HCT116 (cell line): ENCODE results near the gene EIF2B2. TPM values are rescaled to one million over a fixed set of nuclear protein-coding genes. Genes with fewer than 3 reads are reported as not detected.

Experiments used
- ATAC-seq: fragments of 200-7000 bp; cut with Tn5 transposase; 2 replicates; pipeline ENCODE4 v1.9.1; 2020; ENCODE audit warnings: mild to moderate bottlenecking, moderate library complexity
- BruUV-seq: library from RNA; stranded (reverse); fragments of 400-500 nt; replicated peaks from 2 replicates; lab custom pipeline; 2021; lab: Mats Ljungman, UMichigan
- CTCF ChIA-PET: fragments of 300-600 bp; sonication (Branson Sonifier 250); formaldehyde crosslinking; loops from one replicate; lab custom pipeline; 2021; ENCODE audit warnings: antibody characterized with exemption; lab: Charles Lee
- POLR2A ChIA-PET: fragments of 300-600, 350-600 bp; sonication (Branson Sonifier 250); formaldehyde crosslinking; loops from one replicate; lab custom pipeline; 2021; ENCODE audit warnings: antibody characterized with exemption; lab: Charles Lee
- RAD21 ChIA-PET, 2 experiments: fragments of 300-600 bp; sonication (Branson Sonifier 250); formaldehyde crosslinking; loops; one replicate each; lab custom pipeline; 2023; ENCODE audit warnings: low total read pairs in 2 of 2; ENCODE audit not compliant: uncharacterized antibody in 2 of 2, unreplicated experiment in 2 of 2, low non-redundant PET in 1 of 2; lab: Charles Lee
- DNase-seq: peaks from one replicate; pipeline ENCODE4 v3.0.0-alpha.2; 2010; ENCODE audit warnings: low read depth, low spot score
- H2AFZ ChIP-seq: fragments of 200-600 bp; shearing (Covaris generic), sonication (generic); 2 replicates; pipeline ENCODE4 v1.6.1; 2017; ENCODE audit warnings: low read depth, mixed run types, mixed read lengths, antibody characterized with exemption, low read length; ENCODE audit not compliant: poor library complexity, severe bottlenecking
- H3K27ac ChIP-seq: 2 replicates; pipeline ENCODE4 v1.5.1; 2012; ENCODE audit warnings: low read depth, low read length
- H3K27me3 ChIP-seq: fragments of 200-600 bp; sonication (generic); 2 replicates; pipeline ENCODE4 v1.6.1; 2016; ENCODE audit warnings: mixed run types, low read length, mixed read lengths; ENCODE audit not compliant: insufficient read depth
- H3K36me3 ChIP-seq, 2 experiments: fragments of 200-500 bp in 1 of 2; fragments of 200-600 bp in 1 of 2; sonication (Bioruptor generic) in 1 of 2; sonication (generic) in 1 of 2; 2 replicates each; pipeline versions ENCODE4 v1.5.1 to v1.6.1; 2014 to 2016; ENCODE audit warnings: low read length in 2 of 2, inconsistent platforms in 1 of 2, mixed read lengths in 1 of 2, mixed run types in 1 of 2; ENCODE audit not compliant: insufficient read depth in 2 of 2, control insufficient read depth in 1 of 2
- H3K4me1 ChIP-seq, 2 experiments: fragments of 200-600 bp in 1 of 2; sonication (generic) in 1 of 2; 2 replicates each; pipeline versions ENCODE4 v1.5.1 to v1.6.1; 2012 to 2017; ENCODE audit warnings: low read length in 2 of 2, inconsistent platforms in 1 of 2, mild to moderate bottlenecking in 1 of 2, mixed read lengths in 1 of 2, mixed run types in 1 of 2, moderate library complexity in 1 of 2; ENCODE audit not compliant: insufficient read depth in 2 of 2, control insufficient read depth in 1 of 2
- H3K4me2 ChIP-seq: fragments of 200-600 bp; sonication (generic); 2 replicates; pipeline ENCODE4 v1.6.1; 2017; ENCODE audit warnings: mixed run types, low read length, mixed read lengths
- H3K4me3 ChIP-seq, 2 experiments: fragments of 200-600 bp in 1 of 2; sonication (generic) in 1 of 2; replicated peaks in 1 of 2; 2 replicates each; pipeline ENCODE4 v1.5.1; 2011 to 2016; ENCODE audit warnings: low read length in 2 of 2, control low read depth in 1 of 2, low read depth in 1 of 2, mild to moderate bottlenecking in 1 of 2, mixed read lengths in 1 of 2, mixed run types in 1 of 2
- H3K79me2 ChIP-seq: fragments of 200-600 bp; sonication (generic); 2 replicates; pipeline ENCODE4 v1.6.1; 2017; ENCODE audit warnings: mild to moderate bottlenecking, mixed run types, low read length, moderate library complexity, mixed read lengths; ENCODE audit not compliant: insufficient read depth
- H3K9ac ChIP-seq: fragments of 200-600 bp; sonication (generic); 2 replicates; pipeline ENCODE4 v1.6.1; 2016; ENCODE audit warnings: low read length, mixed read lengths
- H3K9me2 ChIP-seq: fragments of 200-600 bp; sonication (generic), shearing (Covaris generic); 2 replicates; pipeline ENCODE4 v1.6.1; 2017; ENCODE audit warnings: mixed run types, mild to moderate bottlenecking, moderate library complexity; ENCODE audit not compliant: insufficient read depth
- H3K9me3 ChIP-seq, 2 experiments: fragments of 200-500 bp in 1 of 2; fragments of 200-600 bp in 1 of 2; sonication (Bioruptor generic) in 1 of 2; sonication (generic) in 1 of 2; 2 replicates each; pipeline ENCODE4 v1.6.1; 2014 to 2017; ENCODE audit warnings: low read length in 2 of 2, mixed read lengths in 2 of 2, inconsistent platforms in 1 of 2, low read depth in 1 of 2, mild to moderate bottlenecking in 1 of 2, mixed run types in 1 of 2, moderate library complexity in 1 of 2; ENCODE audit not compliant: control insufficient read depth in 1 of 2, insufficient read depth in 1 of 2
- H4K20me1 ChIP-seq: fragments of 200-600 bp; sonication (generic), shearing (Covaris generic); 2 replicates; pipeline ENCODE4 v1.6.1; 2017; ENCODE audit warnings: mixed run types, mild to moderate bottlenecking, moderate library complexity; ENCODE audit not compliant: insufficient read depth
- CBX3 ChIP-seq: IDR thresholded peaks from 2 replicates; pipeline ENCODE4 v1.6.1; 2012; ENCODE audit warnings: low read depth
- CEBPB ChIP-seq: IDR thresholded peaks from 2 replicates; pipeline ENCODE4 v1.6.1; 2012; ENCODE audit warnings: low read depth
- ELF1 ChIP-seq: IDR thresholded peaks from 2 replicates; pipeline ENCODE4 v1.6.1; 2012; ENCODE audit warnings: low read depth, borderline replicate concordance
- FOSL1 ChIP-seq: IDR thresholded peaks from 2 replicates; pipeline ENCODE4 v1.6.1; 2012; ENCODE audit warnings: low read depth
- POLR2A ChIP-seq: IDR thresholded peaks from 2 replicates; pipeline ENCODE4 v1.7.0; 2011; ENCODE audit warnings: borderline replicate concordance; ENCODE audit not compliant: insufficient read depth, insufficient read length; ENCODE audit errors: extremely low read depth
- SP1 ChIP-seq: IDR thresholded peaks from 2 replicates; pipeline ENCODE4 v1.6.1; 2012; ENCODE audit warnings: low read depth
- SRF ChIP-seq: IDR thresholded peaks from 2 replicates; pipeline ENCODE4 v1.6.1; 2012; ENCODE audit warnings: low read depth
- TCF7L2 ChIP-seq: IDR thresholded peaks from 2 replicates; pipeline ENCODE4 v1.7.0; 2011; ENCODE audit warnings: borderline replicate concordance, inconsistent platforms; ENCODE audit not compliant: insufficient read depth, insufficient read length; ENCODE audit errors: extremely low read depth
- YY1 ChIP-seq: IDR thresholded peaks from 2 replicates; pipeline ENCODE4 v1.6.1; 2011; ENCODE audit warnings: low read length, low read depth, moderate library complexity, mild to moderate bottlenecking; ENCODE audit not compliant: insufficient replicate concordance; ENCODE audit errors: extremely low read depth
- intact Hi-C: fragments of 100-400 bp; cut with micrococcal nuclease; formaldehyde crosslinking; loops from 2 replicates; pipeline ENCODE4 v1.10.0; 2022
- total RNA-seq: library from RNA; stranded (reverse); gene quantifications from one replicate; pipeline ENCODE4 v1.2.1, GENCODE V29; 2021; ENCODE audit not compliant: unreplicated experiment
- TF ChIP-seq, protein P1 (sequence below): IDR thresholded peaks from 2 replicates; pipeline ENCODE4 v1.6.1; 2012

The EIF2B2 gene
- total RNA-seq, 1 experiment from 2014 or later, result 54.8 TPM

- TF ChIP-seq YY1 (no peak), ELF1 (no peak), CEBPB (no peak), CBX3 (no peak)
These were observed 22.4 kb upstream of the EIF2B2 start (continued) for GRCh38 chr14:74980398-74980730.

GRCh38 chr14:74980731-74981461, 21.8 kb upstream of the EIF2B2 start:
- ChIA-PET RAD21 (no interaction called here), POLR2A (no interaction called here), CTCF (no interaction called here)
- Histone ChIP-seq H3K4me2 (no peak overlapping the region), H2AFZ (no peak overlapping the region), H3K27ac (no peak overlapping the region; the same call in 1 of the 2 replicates), H3K36me3 (no peaks in the 10 kb centered on the region), H3K4me1 (no peaks in the 10 kb centered on the region), H3K27me3 (no peaks in the 10 kb centered on the region), H3K4me3 (no peak overlapping the region), H3K9me3 (no peaks in the 10 kb centered on the region), H3K9me2 (no peaks in the 10 kb centered on the region), H3K79me2 (no peaks in the 10 kb centered on the region), H4K20me1 (no peaks in the 10 kb centered on the region), H3K9ac (no peak overlapping the region)
- ATAC-seq (no peak), DNase-seq (no peak)
- intact Hi-C loops, result no loop called here
- no TSS peak for BruUV-seq
- TF ChIP-seq POLR2A (no peak), ELF1 (no peak), SP1 (no peak), TCF7L2 (no peak), FOSL1 (no peak), SRF (no peak)
- TF ChIP-seq, protein P1, sequence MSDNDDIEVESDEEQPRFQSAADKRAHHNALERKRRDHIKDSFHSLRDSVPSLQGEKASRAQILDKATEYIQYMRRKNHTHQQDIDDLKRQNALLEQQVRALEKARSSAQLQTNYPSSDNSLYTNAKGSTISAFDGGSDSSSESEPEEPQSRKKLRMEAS, result no peak
